22Rv1 (cell line): ENCODE data around the gene TNRC6C.

Experiments
- CTCF ChIP-seq: fragments of 450-650 bp; IDR thresholded peaks from 2 replicates; pipeline ENCODE4 v1.5.1; 2017; ENCODE audit warnings: mild to moderate bottlenecking
- ZFX ChIP-seq: fragments of 450-650 bp; IDR thresholded peaks from 2 replicates; pipeline ENCODE4 v1.6.1; 2017; ENCODE audit warnings: antibody characterized with exemption, borderline replicate concordance

GRCh38 chr17:77914385-77915254, 43.9 kb upstream of the TNRC6C start:
- TF ChIP-seq CTCF (peak; percentile 48), ZFX (no peak)
